H1 (cell line): ENCODE measurements around the gene FHIT. TPM values are rescaled to one million over a fixed set of nuclear protein-coding genes. Genes with fewer than 3 reads are reported as not detected.

Experiments used
- BCL11A ChIP-seq, 2 experiments: IDR thresholded peaks; one replicate each; pipeline ENCODE4 v1.6.1; 2011; ENCODE audit warnings: low read depth in 2 of 2, low read length in 2 of 2, mild to moderate bottlenecking in 2 of 2
- CHD7 ChIP-seq: fragments of 300-600 bp; sonication (generic); IDR thresholded peaks from 2 replicates; pipeline ENCODE4 v1.7.1; 2012; ENCODE audit warnings: low read length, moderate library complexity, mild to moderate bottlenecking, inconsistent platforms; ENCODE audit not compliant: insufficient replicate concordance
- KDM1A ChIP-seq: fragments of 200-600, 300-600 bp; sonication (generic); IDR thresholded peaks from 2 replicates; pipeline ENCODE4 v1.7.1; 2016; ENCODE audit warnings: mild to moderate bottlenecking, low read length, borderline replicate concordance
- polyA plus RNA-seq, 7 experiments: library from polyadenylated mRNA; depleted of rRNA in 3 of 7; stranded (reverse) in 5 of 7; unstranded in 2 of 7; fragments of >200 nt in 5 of 7; fragments of 200-250 nt in 2 of 7; gene quantifications; 1 replicate in 5 of 7; 2 replicates in 1 of 7; 4 replicates in 1 of 7; pipeline versions ENCODE4 v1.2.1 to v1.2.3, GENCODE V29; 2011 to 2013; ENCODE audit warnings: missing spikeins in 2 of 7, mixed read lengths in 2 of 7
- total RNA-seq: library from RNA; stranded (reverse); fragmentation: NEBNext Ultra II Directional; extraction: Animal tissue kit (Norgen Biotek cat#: 25700); gene quantifications from 2 replicates; pipeline ENCODE4 v1.2.1, GENCODE V29; 2021

FHIT gene
- total and polyA plus RNA-seq, 2 of the 8 experiments (the other 6 are each of a cell fraction or from before 2014, with no cell fraction given): 1.2 to 3.2 TPM

GRCh38 chr3:59798372-59799086 lies 1452.7 kb downstream of the FHIT start (continued):
- TF ChIP-seq CHD7: no peak
- no peak for TF ChIP-seq BCL11A (IDR thresholded peaks at IDR 0.05; ENCODE audit: low read depth in 2 of 2, low read length in 2 of 2)
- no peak for TF ChIP-seq KDM1A
